NCI-H510A treated with DMSO at 0.1 percent for 48 hours (cell line): Measurements from ENCODE around the gene PPM1H.
A peak's percentile ranks its signal among the peaks of the same experiment; 100 is the strongest.

Experiments used
- DNase-seq: peaks from one replicate; lab custom pipeline; 2025; lab: John Stamatoyannopoulos, UW

The PPM1H gene

GRCh38 chr12:62713723-62714122 lies 221.2 kb downstream of the PPM1H start:
- no peak for DNase-seq

- no peak for DNase-seq
Observed at GRCh38 chr12:62712681-62713573, 222.0 kb downstream of the PPM1H start.

GRCh38 chr12:62711631-62712241 lies 223.2 kb downstream of the PPM1H start:
- DNase-seq, result peak; percentile 53

GRCh38 chr12:62709311-62709710 lies 225.6 kb downstream of the PPM1H start:
- no peak for DNase-seq

GRCh38 chr12:62707939-62708338 lies 227.0 kb downstream of the PPM1H start:
- no peak for DNase-seq

- no peak for DNase-seq
Observed at GRCh38 chr12:62705846-62706245, 229.1 kb downstream of the PPM1H start.

- DNase-seq, result no peak
Observed at GRCh38 chr12:62703011-62703380, 232.0 kb downstream of the PPM1H start.

- DNase-seq, result peak; percentile 26
Observed at GRCh38 chr12:62701492-62701891, 233.5 kb downstream of the PPM1H start.

- DNase-seq, result no peak
Observed at GRCh38 chr12:62700091-62700880, 234.7 kb downstream of the PPM1H start.

- no peak for DNase-seq
Observed at GRCh38 chr12:62698701-62699101, 236.2 kb downstream of the PPM1H start.

GRCh38 chr12:62697893-62698292 lies 237.1 kb downstream of the PPM1H start:
- no peak for DNase-seq

- DNase-seq, result no peak
Observed at GRCh38 chr12:62695696-62696095, 239.3 kb downstream of the PPM1H start.

- DNase-seq, result no peak
Observed at GRCh38 chr12:62694632-62695031, 240.3 kb downstream of the PPM1H start.

- no peak for DNase-seq
Observed at GRCh38 chr12:62694116-62694515, 240.8 kb downstream of the PPM1H start.

- no peak for DNase-seq
Observed at GRCh38 chr12:62693376-62694050, 241.4 kb downstream of the PPM1H start.

- DNase-seq, result no peak
Observed at GRCh38 chr12:62692884-62693283, 242.1 kb downstream of the PPM1H start.

- no peak for DNase-seq
Observed at GRCh38 chr12:62691309-62691708, 243.6 kb downstream of the PPM1H start.

- no peak for DNase-seq
Observed at GRCh38 chr12:62689042-62689839, 245.7 kb downstream of the PPM1H start.

GRCh38 chr12:62686938-62687337 lies 248.0 kb downstream of the PPM1H start:
- DNase-seq, result no peak

GRCh38 chr12:62684570-62685295 lies 250.2 kb downstream of the PPM1H start:
- DNase-seq, result no peak
